ENCODE data around the gene POLDIP3. TPM values are rescaled to one million over a fixed set of nuclear protein-coding genes. Genes with fewer than 3 reads are reported as not detected.
A peak's percentile ranks its signal among the peaks of the same experiment; 100 is the strongest.

Gene POLDIP3
- total and polyA plus RNA-seq, 2 of the 4 experiments (the other 2 are of a cell fraction) = 33.9 to 43.6 TPM

GRCh38 chr22:42626431-42626830, 11.7 kb upstream of the POLDIP3 start:
- intact Hi-C loops (cut with micrococcal nuclease) = no loop called here
- no peaks in the 10 kb centered on the region for H3K27me3 ChIP-seq (ENCODE audit: control insufficient read depth, insufficient read depth, low read length)
- H4K8ac ChIP-seq (ENCODE audit: low read depth in 2 of 2, low read length in 2 of 2) = no peak overlapping the region
- H2AK5ac ChIP-seq (ENCODE audit: low read depth, low read length) = no peak overlapping the region
- H3K79me1 ChIP-seq (ENCODE audit: low read depth in 1 of 2, low read length in 2 of 2) = peaks cover 7 to 36% of the 10 kb centered on the region in 2 experiments
- no peak overlapping the region for H3K56ac ChIP-seq (ENCODE audit: extremely low read depth, insufficient read depth, low read length)
- H3K9me3 ChIP-seq (ENCODE audit: control insufficient read depth, insufficient read depth, low read length) = no peaks in the 10 kb centered on the region
- in situ Hi-C loops (cut with MboI; ENCODE audit: low sequenced_read_pairs) = no loop called here
- no peak overlapping the region for H3K23ac ChIP-seq (ENCODE audit: low read depth, low read length)
- ChIA-PET POLR2A (ENCODE audit: unreplicated experiment) (no interaction called here), CTCF (no interaction called here)
- H3K14ac ChIP-seq (replicated peaks; ENCODE audit: low read depth, low read length) = no peak overlapping the region
- no TSS peak for BruUV-seq (replicated peaks)
- no peak overlapping the region for H3K18ac ChIP-seq (ENCODE audit: low read depth, low read length)
- no peak for TF ChIP-seq CTCF (conservative IDR thresholded peaks at IDR 0.05; ENCODE audit: low read depth, low read length)
- TF ChIP-seq NFE2L2 (IDR thresholded peaks at IDR 0.05; ENCODE audit: low read depth, low read length) = no peak
- TF ChIP-seq RCOR1 (IDR thresholded peaks at IDR 0.05; ENCODE audit: insufficient replicate concordance, low read length) = no peak
- TF ChIP-seq CHD1 (IDR thresholded peaks at IDR 0.05; ENCODE audit: low read depth, low read length) = no peak
- ATAC-seq (ENCODE audit: low read depth) = no peak
- no peak overlapping the region for H3K9ac ChIP-seq (ENCODE audit: low read depth, low read length)
- WGBS, 2 experiments (ENCODE audit: extremely low coverage in 2 of 2, insufficient read length in 1 of 2) = 100% methylated on average over 2 of the region's 7 CpGs; no CpG with 5 or more reads in 1 of the 2 experiments
- no peak overlapping the region for H4K5ac ChIP-seq (ENCODE audit: low read depth, low read length)
- peaks cover 2% of the 10 kb centered on the region for H3K4me1 ChIP-seq (ENCODE audit: control insufficient read depth, insufficient read depth, low read length)
- no peak overlapping the region for H2BK120ac ChIP-seq (ENCODE audit: low read depth, low read length)
- no peak overlapping the region for H3K27ac ChIP-seq (ENCODE audit: insufficient read depth, low read length)
- H3K36me3 ChIP-seq (ENCODE audit: control insufficient read depth, insufficient read depth, low read length) = peaks cover 70% of the 10 kb centered on the region
- H3K4me3 ChIP-seq (ENCODE audit: insufficient read depth, low read depth, low read length) = no peak overlapping the region
- H2BK15ac ChIP-seq (ENCODE audit: low read depth, low read length) = no peak overlapping the region
- no peak for DNase-seq
- 0 out of 2 replicates have a peak, but pooled peaks cover 5% of the 10 kb centered on the region for H3K9me1 ChIP-seq (ENCODE audit: insufficient read depth, low read length)
- H2BK20ac ChIP-seq (ENCODE audit: low read depth, low read length) = no peak overlapping the region
- no peak overlapping the region for H4K91ac ChIP-seq (ENCODE audit: insufficient read depth, low read depth, low read length)
- no peak overlapping the region for H2AFZ ChIP-seq (replicated peaks; ENCODE audit: low read length, poor library complexity)
- peaks cover 10% of the 10 kb centered on the region; the same call in 1 of the 2 replicates for H4K20me1 ChIP-seq (ENCODE audit: insufficient read depth, low read length)
- H3K4ac ChIP-seq (ENCODE audit: low read depth, low read length) = no peak overlapping the region
- dilution Hi-C loops (cut with HindIII; ENCODE audit: low sequenced_read_pairs, unreplicated experiment) = no loop called here
- peak overlapping the region; percentile 42 for H2AK9ac ChIP-seq (replicated peaks; ENCODE audit: low read depth, low read length, poor library complexity)
- no peak overlapping the region for H3K4me2 ChIP-seq (ENCODE audit: low read depth, low read length)
- H2BK5ac ChIP-seq (ENCODE audit: low read depth, low read length, poor library complexity, severe bottlenecking) = no peak overlapping the region
